HG03378 (cell line): Measurements from ENCODE around the gene ALLC.
"Not testable (repeated sequence)": the region's sequence is repeated elsewhere in the genome, so short reads cannot be mapped to it uniquely, and the experiment has no call there.

Source experiments
- ATAC-seq: cut with Tn5 transposase; IDR thresholded peaks from one replicate; pipeline ENCODE4 v1.9.1; 2021; ENCODE audit warnings: mild to moderate bottlenecking, moderate library complexity; ENCODE audit not compliant: unreplicated experiment

The ALLC gene

GRCh38 chr2:3654011-3654410, 4.0 kb upstream of the ALLC start:
- no peak for ATAC-seq

GRCh38 chr2:3654531-3655225, 3.3 kb upstream of the ALLC start:
- ATAC-seq = no peak

- no peak for ATAC-seq
These were observed 1.9 kb upstream of the ALLC start for GRCh38 chr2:3655871-3656761.

DNA sequence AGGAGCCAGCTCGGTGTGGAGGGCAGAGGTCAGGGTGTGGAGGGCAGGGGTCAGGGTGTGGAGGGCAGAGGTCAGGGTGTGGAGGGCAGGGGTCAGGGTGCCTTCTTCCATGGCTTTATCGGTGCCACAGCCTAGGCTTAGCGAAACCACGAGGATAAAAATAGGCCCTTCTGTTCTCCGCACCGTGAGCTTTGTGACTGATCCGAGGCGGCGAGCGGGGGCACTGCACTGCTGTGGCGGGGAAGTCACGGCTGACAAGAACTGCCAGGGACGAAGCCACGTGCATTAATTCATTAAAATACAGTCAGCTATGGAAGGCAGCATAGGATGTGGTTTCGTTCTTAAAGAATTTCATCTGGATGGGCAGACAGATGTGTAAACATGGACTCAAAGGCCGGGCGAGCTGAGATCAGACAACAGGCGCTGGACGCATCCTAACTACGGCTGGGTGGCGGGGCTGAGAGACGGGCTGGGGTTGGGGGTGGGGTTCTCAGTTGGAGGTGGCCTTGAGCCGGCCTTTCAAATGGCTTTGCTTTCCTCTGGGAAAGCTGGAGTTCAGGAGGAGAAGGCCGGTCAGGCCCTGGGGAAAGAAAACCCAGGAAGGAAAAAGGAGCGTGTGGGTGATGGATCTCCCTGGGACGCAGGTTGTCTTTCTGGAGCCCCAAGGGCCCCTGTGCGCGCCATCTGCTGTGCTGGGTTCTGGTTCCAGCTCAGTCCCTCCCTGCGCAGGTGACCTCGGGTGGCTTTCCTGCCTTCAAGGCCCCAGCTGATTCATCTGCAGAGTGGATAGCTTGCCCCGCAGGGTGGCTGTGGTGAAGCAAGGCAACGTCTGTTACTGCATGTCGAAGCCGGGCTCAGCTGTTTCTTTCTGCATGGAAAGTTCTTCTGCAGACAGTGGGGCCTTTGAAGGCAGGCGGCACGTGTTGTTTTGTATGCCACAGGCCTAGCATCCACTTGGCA, 958 bp upstream of the ALLC start:
- ATAC-seq = no peak

- ATAC-seq = no peak
These were observed 1.7 kb downstream of the ALLC start for GRCh38 chr2:3659447-3660432.

DNA sequence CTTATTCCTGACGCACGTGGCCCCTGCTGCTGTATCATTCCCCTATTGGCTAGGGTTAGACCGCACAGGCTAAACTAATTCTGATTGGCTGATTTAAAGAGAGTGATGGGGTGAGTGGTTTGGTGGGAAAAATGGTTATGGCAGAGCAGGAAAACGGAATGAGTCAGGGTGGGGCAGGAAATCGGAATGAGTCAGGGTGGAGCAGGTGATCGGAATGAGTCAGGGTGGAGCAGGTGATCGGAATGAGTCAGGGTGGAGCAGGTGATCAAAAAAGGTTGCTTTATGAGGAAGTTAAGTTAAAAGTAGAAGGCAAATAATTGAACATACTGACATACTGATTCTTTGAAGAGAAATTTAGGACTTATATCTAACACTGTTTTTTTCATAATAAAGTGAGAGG, 2.6 kb downstream of the ALLC start:
- ATAC-seq = not testable (repeated sequence)

- ATAC-seq = no peak
These were observed 3.2 kb downstream of the ALLC start for GRCh38 chr2:3661149-3661660.

- ATAC-seq = no peak
These were observed 4.2 kb downstream of the ALLC start for GRCh38 chr2:3662239-3662638.

DNA sequence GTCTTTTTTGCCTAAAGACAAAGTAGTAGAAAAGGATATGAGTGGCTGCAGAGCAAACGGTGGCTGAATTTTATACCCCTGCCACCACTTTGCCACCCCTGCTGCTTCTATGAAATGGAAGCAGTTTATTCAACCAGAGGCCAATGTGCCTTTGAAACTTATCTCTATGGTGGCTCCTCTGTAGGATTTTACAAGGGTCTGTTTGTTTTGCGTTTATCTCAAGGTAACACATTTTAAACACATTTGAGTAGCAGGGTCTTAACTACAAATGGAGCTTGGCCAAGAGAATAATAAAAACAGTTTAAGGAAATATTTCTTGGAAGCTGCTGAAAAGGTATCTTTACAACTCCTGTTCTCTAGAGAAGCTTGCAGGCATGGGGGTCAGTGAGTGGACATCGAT, 6.1 kb downstream of the ALLC start:
- ATAC-seq = no peak

GRCh38 chr2:3664925-3665324, 6.9 kb downstream of the ALLC start:
- no peak for ATAC-seq

- no peak for ATAC-seq
These were observed 8.0 kb downstream of the ALLC start for GRCh38 chr2:3665886-3666612.

DNA sequence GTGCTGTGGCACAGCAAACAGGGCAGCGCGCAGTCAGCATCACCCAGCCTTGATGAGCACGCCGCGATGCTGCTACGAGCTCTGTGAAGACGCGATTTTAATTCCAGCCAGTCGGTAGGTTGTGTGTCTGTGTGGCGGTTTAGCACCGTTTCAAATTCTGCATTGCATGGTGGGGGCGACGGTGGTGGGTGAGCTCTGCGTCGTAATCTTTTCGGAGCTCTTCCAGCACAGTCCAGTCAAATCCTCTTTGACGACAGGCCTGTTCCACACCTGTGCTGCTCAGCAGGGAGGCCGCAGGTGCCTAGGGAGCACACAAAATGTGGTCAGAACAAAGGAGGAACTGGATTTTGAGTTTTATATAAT, 8.6 kb downstream of the ALLC start:
- ATAC-seq = no peak

DNA sequence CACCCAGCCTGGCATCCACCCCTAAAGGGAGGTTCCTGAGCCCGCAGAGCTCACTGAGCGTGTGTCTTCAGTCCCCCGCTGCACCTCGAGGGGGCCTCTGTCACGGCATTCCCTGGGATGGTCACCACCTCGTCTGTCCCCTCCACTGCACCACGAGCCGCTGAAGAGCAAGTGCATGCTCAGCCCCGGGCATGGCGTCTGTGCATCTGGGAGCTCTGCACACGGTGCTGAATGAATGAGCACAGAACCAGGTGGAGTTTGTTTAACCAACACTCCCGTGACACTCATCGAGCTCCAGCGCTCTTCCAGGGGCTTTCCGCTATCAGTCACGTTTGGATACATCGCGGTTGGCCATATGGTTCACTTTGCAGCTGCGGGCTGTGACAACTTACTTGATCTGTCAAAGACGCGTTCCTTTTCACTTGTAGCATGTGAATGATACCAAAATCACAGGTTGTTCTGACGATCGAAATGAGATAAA, 9.2 kb downstream of the ALLC start:
- no peak for ATAC-seq

DNA sequence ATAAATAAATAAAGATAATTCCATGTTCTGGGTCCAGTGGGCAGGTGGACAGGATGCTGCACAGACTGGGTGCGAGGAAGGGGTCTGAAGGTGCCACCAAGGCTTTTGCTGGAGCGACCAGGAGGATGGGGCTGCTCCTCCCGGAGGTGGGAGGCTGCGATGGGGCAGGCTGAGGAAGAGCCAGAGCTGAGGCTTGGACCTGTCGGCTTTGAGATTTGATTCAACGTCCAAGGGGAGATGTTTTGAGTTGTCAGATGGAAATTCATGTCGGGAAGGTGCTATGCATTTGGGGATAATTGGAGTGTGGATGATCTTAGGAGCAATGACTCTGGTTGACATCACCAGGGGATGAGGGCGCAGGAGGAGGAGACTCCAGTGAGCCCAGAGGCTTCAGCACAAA, 11.7 kb downstream of the ALLC start:
- no peak for ATAC-seq

GRCh38 chr2:3670376-3670775, 12.4 kb downstream of the ALLC start:
- ATAC-seq = no peak

- ATAC-seq = no peak
These were observed 12.9 kb downstream of the ALLC start for GRCh38 chr2:3670941-3671340.

DNA sequence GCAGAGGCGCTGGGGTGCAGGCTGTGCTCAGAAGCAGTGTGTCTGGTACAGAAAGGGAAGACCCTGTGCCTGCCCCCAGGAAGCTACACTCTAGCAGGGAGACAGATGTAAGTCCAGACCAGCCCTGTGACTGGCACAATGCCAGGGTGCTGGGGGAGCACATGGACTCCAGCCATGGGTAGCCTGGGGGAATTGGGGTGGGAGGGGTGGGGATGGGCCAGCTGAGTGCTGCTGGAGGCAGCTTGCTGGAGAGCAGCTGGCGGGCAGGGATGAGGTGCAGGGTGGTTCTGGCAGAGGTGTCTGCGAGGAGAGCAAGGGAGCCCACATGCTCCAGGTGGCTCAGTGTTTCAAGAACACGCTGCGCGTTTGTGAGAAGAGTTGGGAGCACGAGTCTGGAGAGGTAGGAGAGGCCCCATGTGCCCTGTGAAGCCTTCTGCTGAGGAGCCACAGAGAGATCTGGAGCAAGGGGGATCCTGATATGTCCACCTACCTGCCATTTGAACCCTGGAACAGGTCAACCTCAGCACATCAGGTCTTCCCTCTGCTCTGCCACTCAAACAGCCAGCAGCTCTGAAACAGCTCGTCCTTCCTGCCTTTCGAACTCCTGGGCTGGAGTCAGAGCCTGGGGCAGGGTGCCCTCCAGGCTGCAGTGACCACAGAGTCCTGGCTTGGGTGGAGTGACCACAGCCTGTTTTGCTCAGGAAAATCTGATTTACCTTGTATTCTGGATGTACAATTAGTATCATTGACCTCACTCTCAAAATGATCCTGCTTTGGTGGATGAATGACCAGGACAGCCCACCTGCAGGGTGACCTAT, 15.1 kb downstream of the ALLC start:
- no peak for ATAC-seq
